T-helper 2 cell treated with Interferon-gamma antibody and Interleukin-4, amounts not matched to agents 5 μg/mL and 100 μg/mL, for 36 hours (primary cell): Measurements from ENCODE around the gene ATF6.
A peak's percentile ranks its signal among the peaks of the same experiment; 100 is the strongest.
"Not testable (repeated sequence)": the region's sequence is repeated elsewhere in the genome, so short reads cannot be mapped to it uniquely, and the experiment has no call there.

ENCODE experiments used
- DNase-seq: peaks from one replicate; pipeline ENCODE4 v3.0.0; 2021; ENCODE audit warnings: low spot score
- H3K27ac Mint-ChIP-seq: one replicate; pipeline ENCODE4 v1.8.0; 2021; ENCODE audit warnings: mild to moderate bottlenecking, mixed read lengths
- H3K27me3 Mint-ChIP-seq: one replicate; pipeline ENCODE4 v1.8.0; 2021; ENCODE audit warnings: low read depth, mixed read lengths
- H3K36me3 Mint-ChIP-seq: one replicate; pipeline ENCODE4 v1.8.0; 2021; ENCODE audit warnings: low read depth, mixed read lengths
- H3K4me1 Mint-ChIP-seq: one replicate; pipeline ENCODE4 v1.8.0; 2021; ENCODE audit warnings: low read depth, mixed read lengths
- H3K4me3 Mint-ChIP-seq: one replicate; pipeline ENCODE4 v1.8.0; 2022; ENCODE audit warnings: mild to moderate bottlenecking, moderate library complexity, mixed read lengths
- H3K9me3 Mint-ChIP-seq: one replicate; pipeline ENCODE4 v1.8.0; 2021; ENCODE audit warnings: mixed read lengths

The ATF6 gene

GRCh38 chr1:161816201-161816600 is 50.1 kb downstream of the ATF6 start:
- peaks cover 10% of the 10 kb centered on the region for H3K4me1 Mint-ChIP-seq
- no peak overlapping the region for H3K4me3 Mint-ChIP-seq
- no peak for DNase-seq
- H3K36me3 Mint-ChIP-seq = peaks cover 39% of the 10 kb centered on the region
- no peak overlapping the region for H3K27ac Mint-ChIP-seq
- no peaks in the 10 kb centered on the region for H3K27me3 Mint-ChIP-seq
- H3K9me3 Mint-ChIP-seq = no peaks in the 10 kb centered on the region

- DNase-seq = no peak
- H3K9me3 Mint-ChIP-seq = no peaks in the 10 kb centered on the region
- H3K36me3 Mint-ChIP-seq = peaks cover 39% of the 10 kb centered on the region
- H3K27ac Mint-ChIP-seq = no peak overlapping the region
- no peak overlapping the region for H3K4me3 Mint-ChIP-seq
- H3K27me3 Mint-ChIP-seq = no peaks in the 10 kb centered on the region
- H3K4me1 Mint-ChIP-seq = peaks cover 10% of the 10 kb centered on the region
Measured at GRCh38 chr1:161817176-161817730, 51.1 kb downstream of the ATF6 start.

- DNase-seq = no peak
- Mint-ChIP-seq H3K4me3 (no peak overlapping the region), H3K4me1 (peaks cover 10% of the 10 kb centered on the region), H3K27me3 (no peaks in the 10 kb centered on the region), H3K27ac (no peak overlapping the region), H3K36me3 (peaks cover 49% of the 10 kb centered on the region), H3K9me3 (no peaks in the 10 kb centered on the region)
Measured at GRCh38 chr1:161820914-161821313, 54.8 kb downstream of the ATF6 start.

- DNase-seq = no peak
- H3K36me3 Mint-ChIP-seq = peaks cover 68% of the 10 kb centered on the region
Measured at GRCh38 chr1:161824618-161825017, 58.5 kb downstream of the ATF6 start.

GRCh38 chr1:161825831-161826230 is 59.7 kb downstream of the ATF6 start:
- Mint-ChIP-seq H3K36me3 (peaks cover 72% of the 10 kb centered on the region), H3K4me3 (no peak overlapping the region), H3K27ac (no peak overlapping the region), H3K27me3 (no peaks in the 10 kb centered on the region), H3K9me3 (peaks cover 4% of the 10 kb centered on the region), H3K4me1 (no peaks in the 10 kb centered on the region)
- no peak for DNase-seq

More at GRCh38 chr1:161824618-161825017, 58.5 kb downstream of the ATF6 start:
- Mint-ChIP-seq H3K27me3 (no peaks in the 10 kb centered on the region), H3K9me3 (peaks cover 4% of the 10 kb centered on the region), H3K4me1 (no peaks in the 10 kb centered on the region), H3K27ac (no peak overlapping the region), H3K4me3 (no peak overlapping the region)

- Mint-ChIP-seq H3K27me3 (no peaks in the 10 kb centered on the region), H3K4me3 (no peak overlapping the region), H3K36me3 (peaks cover 76% of the 10 kb centered on the region), H3K27ac (no peak overlapping the region), H3K9me3 (peaks cover 8% of the 10 kb centered on the region), H3K4me1 (peaks cover 4% of the 10 kb centered on the region)
- no peak for DNase-seq
Measured at GRCh38 chr1:161826478-161826877, 60.4 kb downstream of the ATF6 start.

GRCh38 chr1:161827786-161828185 is 61.7 kb downstream of the ATF6 start:
- Mint-ChIP-seq H3K36me3 (peaks cover 75% of the 10 kb centered on the region), H3K9me3 (peaks cover 8% of the 10 kb centered on the region), H3K27ac (no peak overlapping the region), H3K27me3 (no peaks in the 10 kb centered on the region), H3K4me3 (no peak overlapping the region), H3K4me1 (peaks cover 8% of the 10 kb centered on the region)
- no peak for DNase-seq

- not testable (repeated sequence) for H3K27me3 Mint-ChIP-seq, H3K27ac Mint-ChIP-seq, DNase-seq
- peaks cover 13% of the 10 kb centered on the region for H3K9me3 Mint-ChIP-seq
- H3K4me3 Mint-ChIP-seq = peak overlapping the region; percentile 7
- H3K36me3 Mint-ChIP-seq = peaks cover 62% of the 10 kb centered on the region
- H3K4me1 Mint-ChIP-seq = peaks cover 11% of the 10 kb centered on the region
Measured at GRCh38 chr1:161832299-161832907, 66.3 kb downstream of the ATF6 start.

- no peaks in the 10 kb centered on the region for H3K27me3 Mint-ChIP-seq
Measured at GRCh38 chr1:161834967-161835550, 68.9 kb downstream of the ATF6 start.

GRCh38 chr1:161836018-161836417 is 69.9 kb downstream of the ATF6 start:
- Mint-ChIP-seq H3K4me1 (peaks cover 10% of the 10 kb centered on the region), H3K27me3 (no peaks in the 10 kb centered on the region), H3K27ac (no peak overlapping the region), H3K9me3 (peaks cover 8% of the 10 kb centered on the region), H3K36me3 (peaks cover 50% of the 10 kb centered on the region), H3K4me3 (no peak overlapping the region)
- DNase-seq = no peak

More at GRCh38 chr1:161834967-161835550, 68.9 kb downstream of the ATF6 start:
- H3K36me3 Mint-ChIP-seq = peaks cover 49% of the 10 kb centered on the region
- H3K4me3 Mint-ChIP-seq = no peak overlapping the region
- H3K4me1 Mint-ChIP-seq = peaks cover 11% of the 10 kb centered on the region
- DNase-seq = no peak
- H3K27ac Mint-ChIP-seq = no peak overlapping the region
- H3K9me3 Mint-ChIP-seq = peaks cover 9% of the 10 kb centered on the region

GRCh38 chr1:161838362-161838761 is 72.2 kb downstream of the ATF6 start:
- no peaks in the 10 kb centered on the region for H3K27me3 Mint-ChIP-seq
- no peak overlapping the region for H3K27ac Mint-ChIP-seq
- no peak for DNase-seq
- peaks cover 4% of the 10 kb centered on the region for H3K9me3 Mint-ChIP-seq
- peaks cover 49% of the 10 kb centered on the region for H3K36me3 Mint-ChIP-seq
- peaks cover 2% of the 10 kb centered on the region for H3K4me1 Mint-ChIP-seq
- no peak overlapping the region for H3K4me3 Mint-ChIP-seq

GRCh38 chr1:161838885-161839284 is 72.8 kb downstream of the ATF6 start:
- peaks cover 48% of the 10 kb centered on the region for H3K36me3 Mint-ChIP-seq
- peaks cover 2% of the 10 kb centered on the region for H3K4me1 Mint-ChIP-seq
- H3K27me3 Mint-ChIP-seq = no peaks in the 10 kb centered on the region
- H3K9me3 Mint-ChIP-seq = no peaks in the 10 kb centered on the region
- H3K27ac Mint-ChIP-seq = no peak overlapping the region
- no peak for DNase-seq
- H3K4me3 Mint-ChIP-seq = no peak overlapping the region

GRCh38 chr1:161839591-161839990 is 73.5 kb downstream of the ATF6 start:
- no peak overlapping the region for H3K27ac Mint-ChIP-seq
- peaks cover 2% of the 10 kb centered on the region for H3K4me1 Mint-ChIP-seq
- no peak overlapping the region for H3K4me3 Mint-ChIP-seq
- H3K36me3 Mint-ChIP-seq = peaks cover 53% of the 10 kb centered on the region
- no peak for DNase-seq
- no peaks in the 10 kb centered on the region for H3K27me3 Mint-ChIP-seq
- no peaks in the 10 kb centered on the region for H3K9me3 Mint-ChIP-seq

- Mint-ChIP-seq H3K4me3 (no peak overlapping the region), H3K27me3 (no peaks in the 10 kb centered on the region), H3K9me3 (no peaks in the 10 kb centered on the region), H3K27ac (no peak overlapping the region), H3K36me3 (peaks cover 49% of the 10 kb centered on the region), H3K4me1 (peaks cover 2% of the 10 kb centered on the region)
- no peak for DNase-seq
Measured at GRCh38 chr1:161840363-161840762, 74.2 kb downstream of the ATF6 start.
